Measurements from ENCODE around the gene IRF6. TPM values are rescaled to one million over a fixed set of nuclear protein-coding genes. Genes with fewer than 3 reads are reported as not detected.

Gene IRF6
- total and polyA plus RNA-seq, 2 experiments from 2014 or later, result 1.9 to 2.6 TPM

DNA sequence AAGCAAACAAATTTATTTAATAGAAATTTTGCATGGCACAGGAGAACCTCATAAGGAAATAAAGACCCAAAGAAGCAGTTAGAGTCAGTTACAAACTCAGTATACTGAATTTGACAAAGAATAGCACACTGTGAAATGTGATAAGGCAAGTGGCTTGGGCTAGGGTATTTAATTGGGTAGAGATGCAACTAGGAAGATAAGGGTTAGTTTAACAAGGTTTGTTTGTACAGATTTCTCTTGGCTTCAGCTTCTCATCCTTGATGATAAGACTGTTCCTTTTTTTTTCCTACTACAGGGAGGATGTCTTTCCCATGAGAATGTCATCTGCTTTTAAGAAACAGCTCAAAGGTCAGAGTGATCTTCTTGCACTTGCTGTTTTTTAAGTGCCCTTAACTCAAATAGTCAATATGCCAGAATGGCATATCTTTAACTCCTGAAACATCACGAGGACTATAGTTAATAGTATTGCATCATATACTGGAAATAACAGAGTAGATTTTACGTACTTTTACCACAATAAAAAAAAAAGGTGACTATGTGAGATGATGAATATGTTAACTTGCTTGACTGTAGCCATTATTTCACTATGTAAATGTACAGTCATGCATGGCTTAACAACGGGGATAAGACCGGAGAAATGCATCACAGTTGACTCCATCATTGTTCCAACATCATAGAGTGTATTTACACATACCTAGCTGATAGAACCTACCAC lies 59.3 kb downstream of the IRF6 start:
- TF ChIP-seq, protein P1, sequence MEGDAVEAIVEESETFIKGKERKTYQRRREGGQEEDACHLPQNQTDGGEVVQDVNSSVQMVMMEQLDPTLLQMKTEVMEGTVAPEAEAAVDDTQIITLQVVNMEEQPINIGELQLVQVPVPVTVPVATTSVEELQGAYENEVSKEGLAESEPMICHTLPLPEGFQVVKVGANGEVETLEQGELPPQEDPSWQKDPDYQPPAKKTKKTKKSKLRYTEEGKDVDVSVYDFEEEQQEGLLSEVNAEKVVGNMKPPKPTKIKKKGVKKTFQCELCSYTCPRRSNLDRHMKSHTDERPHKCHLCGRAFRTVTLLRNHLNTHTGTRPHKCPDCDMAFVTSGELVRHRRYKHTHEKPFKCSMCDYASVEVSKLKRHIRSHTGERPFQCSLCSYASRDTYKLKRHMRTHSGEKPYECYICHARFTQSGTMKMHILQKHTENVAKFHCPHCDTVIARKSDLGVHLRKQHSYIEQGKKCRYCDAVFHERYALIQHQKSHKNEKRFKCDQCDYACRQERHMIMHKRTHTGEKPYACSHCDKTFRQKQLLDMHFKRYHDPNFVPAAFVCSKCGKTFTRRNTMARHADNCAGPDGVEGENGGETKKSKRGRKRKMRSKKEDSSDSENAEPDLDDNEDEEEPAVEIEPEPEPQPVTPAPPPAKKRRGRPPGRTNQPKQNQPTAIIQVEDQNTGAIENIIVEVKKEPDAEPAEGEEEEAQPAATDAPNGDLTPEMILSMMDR (IDR thresholded peaks at IDR 0.05; ENCODE audit: low read depth, low read length), result no peak
- H3K4me3 ChIP-seq, result no peak overlapping the region

DNA sequence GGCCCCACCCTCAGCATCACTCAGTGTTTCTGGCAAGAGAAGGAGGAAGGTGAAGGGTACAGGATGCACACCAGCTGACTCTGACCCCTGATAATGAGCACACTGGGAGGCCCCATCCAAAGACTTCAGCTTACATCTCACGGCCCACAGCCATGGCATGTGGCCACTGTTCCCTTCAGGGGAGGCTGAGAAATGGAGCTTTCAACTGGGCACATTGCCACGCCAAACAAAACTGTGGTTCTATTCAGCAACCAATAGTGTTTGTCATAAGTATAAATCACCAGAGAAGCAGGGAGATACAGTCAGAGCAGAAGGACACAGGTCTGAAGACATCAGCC lies 62.8 kb downstream of the IRF6 start:
- peak in 1 of 2 donors; percentile 81 for DNase-seq (ENCODE audit: low read depth in 1 of 2, low spot score in 1 of 2)
- Histone ChIP-seq H3K4me3 (no peak overlapping the region), H3K27me3 (no peaks in the 10 kb centered on the region), H3K9me3 (ENCODE audit: low read depth) (no peaks in the 10 kb centered on the region), H3K4me1 (ENCODE audit: low read depth) (peaks cover 36% of the 10 kb centered on the region), H3K36me3 (no peaks in the 10 kb centered on the region), H3K27ac (peak overlapping the region; percentile 82)
- TF ChIP-seq, protein P1 (IDR thresholded peaks at IDR 0.05; ENCODE audit: low read depth, low read length), result no peak

More for the DNA sequence above, 59.3 kb downstream of the IRF6 start:
- Histone ChIP-seq H3K9me3 (ENCODE audit: low read depth) (no peaks in the 10 kb centered on the region), H3K27me3 (no peaks in the 10 kb centered on the region), H3K27ac (no peak overlapping the region), H3K36me3 (no peaks in the 10 kb centered on the region), H3K4me1 (ENCODE audit: low read depth) (peaks cover 28% of the 10 kb centered on the region)
- DNase-seq (ENCODE audit: low read depth in 1 of 2, low spot score in 1 of 2), result peak in 1 of 2 donors; percentile 9

DNA sequence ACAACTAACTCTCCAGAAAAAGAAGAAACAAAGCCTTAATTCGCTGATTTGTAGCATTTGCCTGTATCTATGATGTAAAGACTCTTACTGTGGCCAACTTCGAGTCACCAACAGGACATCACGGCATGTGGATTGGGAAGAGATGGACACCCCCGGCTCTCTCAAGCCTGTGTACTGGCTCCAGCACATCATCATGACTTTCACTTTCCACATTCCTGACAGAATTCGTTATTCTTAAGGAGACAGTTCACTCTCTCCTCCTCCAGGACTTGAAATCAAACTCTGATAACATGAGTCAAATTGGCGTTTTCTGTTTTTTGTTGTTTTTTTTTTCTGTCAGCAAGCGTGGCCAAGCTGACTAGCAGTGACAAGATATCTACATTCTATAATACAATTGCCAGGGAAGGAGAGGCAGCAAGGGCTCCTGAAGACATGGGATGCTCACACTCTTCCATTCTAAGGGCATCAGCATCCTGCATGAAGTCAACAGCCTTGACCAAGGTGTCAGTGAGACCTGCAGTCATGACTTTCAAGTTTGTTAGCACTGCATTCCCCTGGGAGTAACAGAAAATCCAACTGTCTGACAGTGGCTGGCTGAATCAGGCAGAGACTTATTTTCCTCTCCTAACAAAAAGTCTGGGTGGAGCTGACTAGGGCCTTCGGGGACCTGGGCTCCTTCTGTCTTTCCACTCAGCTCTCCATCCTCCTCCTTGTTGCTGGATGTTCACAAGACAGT lies 63.4 kb downstream of the IRF6 start:
- TF ChIP-seq, protein P1 (IDR thresholded peaks at IDR 0.05; ENCODE audit: low read depth, low read length), result no peak
- Histone ChIP-seq H3K9me3 (ENCODE audit: low read depth) (no peaks in the 10 kb centered on the region), H3K36me3 (no peaks in the 10 kb centered on the region), H3K4me3 (no peak overlapping the region), H3K27ac (peak overlapping the region; percentile 82), H3K4me1 (ENCODE audit: low read depth) (peaks cover 36% of the 10 kb centered on the region), H3K27me3 (no peaks in the 10 kb centered on the region)
- DNase-seq (ENCODE audit: low read depth in 1 of 2, low spot score in 1 of 2), result peak in 1 of 2 donors; percentile 67

DNA sequence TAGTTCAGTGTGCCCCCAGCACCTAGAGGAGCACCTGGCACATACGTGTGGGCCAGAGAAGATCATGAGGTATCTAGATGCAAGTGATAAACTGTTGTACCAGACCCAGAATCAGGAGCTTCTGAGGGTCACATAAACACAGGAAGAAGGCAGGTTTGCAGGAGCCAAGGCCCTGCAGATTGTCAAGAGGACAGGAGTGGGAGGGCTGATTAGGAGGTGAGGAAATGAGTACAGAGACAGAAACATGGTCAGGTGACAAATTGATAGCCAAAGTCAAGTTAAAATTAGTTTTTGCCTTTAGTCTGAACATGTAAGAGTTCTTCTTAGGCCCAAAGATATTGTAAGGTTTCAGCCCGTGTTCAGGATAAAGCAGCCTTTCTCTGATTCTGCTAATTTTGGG lies 64.1 kb downstream of the IRF6 start:
- DNase-seq (ENCODE audit: low read depth in 1 of 2, low spot score in 1 of 2), result peak in 1 of 2 donors; percentile 65
- peak overlapping the region; percentile 82 for H3K27ac ChIP-seq
- no peak overlapping the region for H3K4me3 ChIP-seq
- no peaks in the 10 kb centered on the region for H3K27me3 ChIP-seq
- no peaks in the 10 kb centered on the region for H3K36me3 ChIP-seq
- H3K9me3 ChIP-seq (ENCODE audit: low read depth), result no peaks in the 10 kb centered on the region
- H3K4me1 ChIP-seq (ENCODE audit: low read depth), result peaks cover 29% of the 10 kb centered on the region
- TF ChIP-seq, protein P1 (IDR thresholded peaks at IDR 0.05; ENCODE audit: low read depth, low read length), result no peak

DNA sequence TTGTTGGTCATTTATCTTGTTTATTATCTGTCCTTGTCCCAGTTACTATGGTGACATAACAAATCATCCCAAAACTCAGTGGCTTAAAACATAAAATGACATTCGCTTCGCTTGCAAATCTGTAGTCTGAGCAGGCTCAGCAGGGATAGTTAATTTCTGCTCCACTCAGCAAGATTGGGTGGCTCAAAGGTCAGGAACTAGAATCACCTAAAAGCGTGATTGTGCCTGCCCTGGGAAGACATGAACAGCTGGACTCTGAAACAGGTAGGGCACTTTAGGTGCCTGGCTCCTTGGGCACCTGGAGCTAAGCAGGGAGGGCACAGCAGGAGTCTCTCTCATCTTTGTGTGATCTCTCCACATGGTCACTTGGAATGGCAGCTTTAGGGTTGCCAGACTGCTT lies 64.7 kb downstream of the IRF6 start:
- no peak for DNase-seq (ENCODE audit: low read depth in 1 of 2, low spot score in 1 of 2)
- TF ChIP-seq, protein P1 (IDR thresholded peaks at IDR 0.05; ENCODE audit: low read depth, low read length), result no peak
- peak overlapping the region; percentile 82 for H3K27ac ChIP-seq
- H3K4me1 ChIP-seq (ENCODE audit: low read depth), result peaks cover 28% of the 10 kb centered on the region
- no peaks in the 10 kb centered on the region for H3K27me3 ChIP-seq
- no peaks in the 10 kb centered on the region for H3K36me3 ChIP-seq
- H3K9me3 ChIP-seq (ENCODE audit: low read depth), result no peaks in the 10 kb centered on the region
- no peak overlapping the region for H3K4me3 ChIP-seq
